Adrenal gland (tissue), 5 donors: Measurements from ENCODE around the gene SLC7A5.
"Not testable (repeated sequence)": the region's sequence is repeated elsewhere in the genome, so short reads cannot be mapped to it uniquely, and the experiment has no call there.

Source experiments
- CTCF ChIP-seq, 6 experiments: fragments of 450-650 bp in 4 of 6; fragments of 200-600 bp in 2 of 6; sonication (generic) in 1 of 6; IDR thresholded peaks; 1 replicate in 5 of 6; 2 replicates in 1 of 6; pipeline versions ENCODE4 v1.5.1 to v1.8.0; 2016 to 2021; ENCODE audit warnings: antibody characterized with exemption in 6 of 6, mild to moderate bottlenecking in 2 of 6, moderate library complexity in 1 of 6
- POLR2A ChIP-seq, 2 donors: fragments of 450-650 bp; IDR thresholded peaks; one replicate each; pipeline ENCODE4 v1.6.1; 2017; ENCODE audit warnings: antibody characterized with exemption in 2 of 2, mild to moderate bottlenecking in 2 of 2, moderate library complexity in 1 of 2
- donor health status: DM: no; HTN: no; CAD: no.

- TF ChIP-seq CTCF, POLR2A (IDR thresholded peaks at IDR 0.05): not testable (repeated sequence)
Measured at GRCh38 chr16:87905521-87905920, 36.2 kb upstream of the SLC7A5 start.
